Adrenal gland (tissue), 12 donors: ENCODE measurements around the gene AKAP13. TPM values are rescaled to one million over a fixed set of nuclear protein-coding genes. Genes with fewer than 3 reads are reported as not detected.

Source experiments
- DNase-seq, 7 donors: peaks; one replicate each; pipeline ENCODE4 v3.0.0-alpha.2; 2019 to 2020
- H3K27ac ChIP-seq, 5 donors: fragments of 200-600 bp; sonication (generic) in 4 of 5; 1 replicate in 3 of 5; 2 replicates in 2 of 5; pipeline versions ENCODE4 v1.5.1 to v1.8.0; 2016 to 2020; ENCODE audit warnings: mild to moderate bottlenecking in 1 of 5
- H3K27me3 ChIP-seq: fragments of 200-600 bp; 2 replicates; pipeline ENCODE4 v1.8.0; 2021
- H3K36me3 ChIP-seq, 2 donors: fragments of 200-600 bp; replicated peaks in 1 of 2; 1 replicate in 1 of 2; 2 replicates in 1 of 2; pipeline versions ENCODE4 v1.5.1 to v1.8.0; 2018 to 2022
- H3K4me1 ChIP-seq, 2 donors: fragments of 200-600 bp; replicated peaks in 1 of 2; 1 replicate in 1 of 2; 2 replicates in 1 of 2; pipeline versions ENCODE4 v1.5.1 to v1.8.0; 2018 to 2021
- H3K4me3 ChIP-seq, 4 donors: fragments of 200-600 bp; sonication (generic) in 3 of 4; one replicate each; pipeline ENCODE4 v1.5.1; 2016 to 2018
- H3K9me3 ChIP-seq, 3 donors: fragments of 200-600 bp; sonication (generic) in 1 of 3; replicated peaks in 1 of 3; 1 replicate in 2 of 3; 2 replicates in 1 of 3; pipeline versions ENCODE4 v1.5.1 to v1.8.0; 2016 to 2021
- CTCF ChIP-seq, 6 experiments: fragments of 450-650 bp in 4 of 6; fragments of 200-600 bp in 2 of 6; sonication (generic) in 1 of 6; IDR thresholded peaks; 1 replicate in 5 of 6; 2 replicates in 1 of 6; pipeline versions ENCODE4 v1.5.1 to v1.8.0; 2016 to 2021; ENCODE audit warnings: antibody characterized with exemption in 6 of 6, mild to moderate bottlenecking in 2 of 6, moderate library complexity in 1 of 6
- POLR2A ChIP-seq, 2 donors: fragments of 450-650 bp; IDR thresholded peaks; one replicate each; pipeline ENCODE4 v1.6.1; 2017; ENCODE audit warnings: antibody characterized with exemption in 2 of 2, mild to moderate bottlenecking in 2 of 2, moderate library complexity in 1 of 2
- WGBS, 4 donors: extraction: QIAGEN DNeasy Blood & Tissue Kit in 2 of 4; methylation state at CpG; one replicate each; pipeline versions ENCODE4 v1.1.5 to v1.1.7; 2013 to 2017; 5-methylcytosine and 5-hydroxymethylcytosine counted together
- intact Hi-C, 2 donors: fragments of 100-400 bp; cut with DNase I; formaldehyde crosslinking; loops; one replicate each; pipeline versions ENCODE4 v1.14.1 to v1.15.0; 2022 to 2023
- polyA plus RNA-seq, 3 donors: library from polyadenylated mRNA; stranded (reverse); fragments of 200-250 nt in 2 of 3; fragments of 350-450 nt in 1 of 3; fragmentation: Illumina TruSeq in 1 of 3; extraction: RNeasy Lipid Tissue Mini Kit (QIAGEN cat#74804) in 1 of 3; gene quantifications; one replicate each; pipeline ENCODE4 v1.2.3, GENCODE V29; 2013 to 2014
- total RNA-seq, 9 donors: library from RNA; depleted of rRNA in 4 of 9; stranded (reverse); fragments of >200 nt in 4 of 9; fragments of 120-200 nt in 1 of 9; fragmentation: NEBNext Ultra II Directional in 1 of 9; extraction: Animal tissue kit (Norgen Biotek cat#: 25700) in 1 of 9; gene quantifications; one replicate each; pipeline versions ENCODE4 v1.1.0 to v1.2.4, GENCODE V29; 2013 to 2023
- donor health status: healthy with polysubstance abuse.
- donor health status: Bipolar disorder and iron deficiency.
- donor health status: DM: yes; HTN: yes; CAD: no.
- donor health status: DM: no; HTN: no; CAD: no.
- donor health status: DM: no; HTN: no; CAD: no.
- donor health status: DM: yes; HTN: yes; CAD: no.

AKAP13 gene
- total and polyA plus RNA-seq, 12 donors = 42.7 to 144 (median 89.2) TPM

GRCh38 chr15:85667491-85668424 is 287.4 kb downstream of the AKAP13 start:
- Histone ChIP-seq H3K9me3 (no peaks in the 10 kb centered on the region), H3K4me3 (no peak overlapping the region), H3K36me3 (peaks cover 0 to 53% of the 10 kb centered on the region in 2 donors), H3K4me1 (peaks cover 16 to 42% of the 10 kb centered on the region in 2 donors), H3K27me3 (no peaks in the 10 kb centered on the region), H3K27ac (peak overlapping the region; percentile 44 to 81 (median 77))
- TF ChIP-seq CTCF (IDR thresholded peaks at IDR 0.05) (no peak), POLR2A (IDR thresholded peaks at IDR 0.05) (peak in 1 of 2 donors; percentile 40)
- DNase-seq = peak in 6 of 7 donors; percentile 48 to 79 (median 69)
- intact Hi-C loops = no loop called here
- 27 to 32% (median 28%) methylated on average over 5 of the region's 5 CpGs for WGBS, 4 donors

GRCh38 chr15:85671156-85671555 is 290.8 kb downstream of the AKAP13 start:
- peak; percentile 39 to 76 (median 59) for DNase-seq
- TF ChIP-seq CTCF (IDR thresholded peaks at IDR 0.05) (no peak), POLR2A (IDR thresholded peaks at IDR 0.05) (no peak)
- H3K27ac ChIP-seq = peak overlapping the region in 3 of 5 donors; percentile 24 to 61 (median 32)
- H3K27me3 ChIP-seq = no peaks in the 10 kb centered on the region
- WGBS, 4 donors = 61 to 83% (median 80%) methylated on average over 1 of the region's 1 CpG
- peaks cover 16 to 48% of the 10 kb centered on the region in 2 donors for H3K4me1 ChIP-seq
- intact Hi-C loops = no loop called here
- H3K4me3 ChIP-seq = no peak overlapping the region
- no peaks in the 10 kb centered on the region for H3K9me3 ChIP-seq
- H3K36me3 ChIP-seq = peaks cover 0 to 40% of the 10 kb centered on the region in 2 donors

- H3K27ac ChIP-seq = peak overlapping the region in 2 of 5 donors; percentile 49 to 61
- H3K4me1 ChIP-seq = peaks cover 12 to 41% of the 10 kb centered on the region in 2 donors
- no peaks in the 10 kb centered on the region for H3K9me3 ChIP-seq
- H3K36me3 ChIP-seq = peaks cover 0 to 42% of the 10 kb centered on the region in 2 donors
- H3K27me3 ChIP-seq = no peaks in the 10 kb centered on the region
- TF ChIP-seq CTCF (IDR thresholded peaks at IDR 0.05) (no peak), POLR2A (IDR thresholded peaks at IDR 0.05) (no peak)
- no peak overlapping the region for H3K4me3 ChIP-seq
- peak in 1 of 7 donors; percentile 29 for DNase-seq
- WGBS, 4 donors = 85 to 95% (median 87%) methylated on average over 1 of the region's 1 CpG
- intact Hi-C loops = no loop called here
Measured at GRCh38 chr15:85672332-85673084, 292.1 kb downstream of the AKAP13 start.

- no peak for DNase-seq
- H3K9me3 ChIP-seq = no peaks in the 10 kb centered on the region
- peaks cover 5 to 33% of the 10 kb centered on the region in 2 donors for H3K4me1 ChIP-seq
- no peaks in the 10 kb centered on the region for H3K27me3 ChIP-seq
- intact Hi-C loops = no loop called here
- H3K4me3 ChIP-seq = no peak overlapping the region
- no peak for TF ChIP-seq POLR2A (IDR thresholded peaks at IDR 0.05)
- TF ChIP-seq CTCF (IDR thresholded peaks at IDR 0.05) = no peak
- peak overlapping the region in 2 of 5 donors; percentile 49 to 61 for H3K27ac ChIP-seq
- 60 to 90% (median 80%) methylated on average over 5 of the region's 5 CpGs for WGBS, 4 donors
- peaks cover 0 to 42% of the 10 kb centered on the region in 2 donors for H3K36me3 ChIP-seq
Measured at GRCh38 chr15:85673326-85673725, 292.9 kb downstream of the AKAP13 start.
